Measurements from ENCODE around the gene DDX41.

GRCh38 chr5:177550122-177550521, 33.4 kb upstream of the DDX41 start:
- TF ChIP-seq CTCF (IDR thresholded peaks at IDR 0.05) (no peak), POLR2AphosphoS5 (IDR thresholded peaks at IDR 0.05) (no peak), POLR2A (IDR thresholded peaks at IDR 0.05) (no peak), EP300 (IDR thresholded peaks at IDR 0.05) (no peak)

Measured in gastroesophageal sphincter (tissue), 3 donors.